Peyer's patch (tissue), 4 donors: ENCODE data around the gene RGS3.

Experiments
- CTCF ChIP-seq, 6 experiments: fragments of 450-650 bp in 4 of 6; fragments of 200-600 bp in 2 of 6; sonication (generic) in 1 of 6; IDR thresholded peaks; one replicate each; pipeline ENCODE4 v1.5.1; 2017 to 2019; ENCODE audit warnings: antibody characterized with exemption in 6 of 6, mild to moderate bottlenecking in 3 of 6, moderate library complexity in 1 of 6
- POLR2A ChIP-seq, 2 donors: fragments of 450-650 bp; IDR thresholded peaks; one replicate each; pipeline ENCODE4 v1.5.1; 2017; ENCODE audit warnings: antibody characterized with exemption in 2 of 2, mild to moderate bottlenecking in 2 of 2, moderate library complexity in 2 of 2

- TF ChIP-seq CTCF (IDR thresholded peaks at IDR 0.05): no peak
- TF ChIP-seq POLR2A (IDR thresholded peaks at IDR 0.05): no peak
These were observed 66.6 kb downstream of the RGS3 start for GRCh38 chr9:113530022-113530635.
